NCI-H2107 treated with DMSO at 0.1 percent for 48 hours (cell line): ENCODE measurements around the gene FAM53A.
"Not testable (repeated sequence)": the region's sequence is repeated elsewhere in the genome, so short reads cannot be mapped to it uniquely, and the experiment has no call there.

Experiments used
- DNase-seq: peaks from one replicate; lab custom pipeline; 2025; ENCODE audit not compliant: unreplicated experiment; lab: John Stamatoyannopoulos, UW

FAM53A gene

DNA sequence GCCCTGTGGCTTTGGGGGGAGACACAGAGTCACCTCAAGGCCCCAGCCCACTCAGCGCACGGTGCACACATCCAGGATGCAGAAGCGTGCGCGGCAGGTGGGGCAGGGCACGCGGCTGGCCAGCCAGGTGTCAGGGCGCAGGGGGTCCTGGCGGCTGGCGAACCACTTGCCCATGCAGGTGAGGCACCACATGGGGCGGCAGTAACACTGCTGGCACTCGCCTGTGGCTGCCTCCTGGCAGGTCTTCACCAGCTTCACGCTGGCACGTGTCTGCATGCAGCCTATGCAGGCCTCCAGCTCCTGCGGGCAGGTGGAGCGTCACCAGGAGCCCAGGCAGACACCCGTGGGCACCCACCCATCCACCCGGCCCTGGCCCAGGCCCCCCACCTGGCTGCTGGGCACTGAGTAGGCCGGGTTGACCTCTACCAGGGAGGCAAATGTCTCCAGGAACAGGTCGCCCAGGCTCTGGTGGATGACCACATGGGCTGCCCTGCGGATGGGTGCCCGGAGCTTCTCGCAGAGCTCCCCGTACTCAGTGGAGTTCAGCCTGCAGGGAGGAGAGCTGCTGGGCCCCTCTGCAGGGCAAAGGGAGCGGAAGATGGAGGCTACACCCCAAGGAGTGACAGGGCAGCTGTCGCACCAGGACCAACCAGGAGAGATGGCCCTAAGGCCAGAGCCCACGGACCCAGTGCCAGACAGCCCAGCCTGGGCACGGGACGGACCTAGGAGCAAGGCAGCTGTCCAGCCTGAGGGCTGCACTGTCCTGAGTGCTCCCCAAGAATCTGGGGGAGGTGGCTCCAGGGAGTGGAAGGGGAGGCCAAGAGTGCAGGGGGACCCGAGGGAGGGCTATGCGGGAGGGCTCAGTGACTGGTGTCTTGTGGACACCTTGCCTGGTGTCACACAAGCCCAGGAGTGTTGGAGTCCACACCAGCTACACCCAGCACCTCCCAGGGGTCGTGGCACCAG lies 33.3 kb upstream of the FAM53A start:
- peak; percentile 24 for DNase-seq

- no peak for DNase-seq
Measured at GRCh38 chr4:1716065-1716945, 32.2 kb upstream of the FAM53A start.

DNA sequence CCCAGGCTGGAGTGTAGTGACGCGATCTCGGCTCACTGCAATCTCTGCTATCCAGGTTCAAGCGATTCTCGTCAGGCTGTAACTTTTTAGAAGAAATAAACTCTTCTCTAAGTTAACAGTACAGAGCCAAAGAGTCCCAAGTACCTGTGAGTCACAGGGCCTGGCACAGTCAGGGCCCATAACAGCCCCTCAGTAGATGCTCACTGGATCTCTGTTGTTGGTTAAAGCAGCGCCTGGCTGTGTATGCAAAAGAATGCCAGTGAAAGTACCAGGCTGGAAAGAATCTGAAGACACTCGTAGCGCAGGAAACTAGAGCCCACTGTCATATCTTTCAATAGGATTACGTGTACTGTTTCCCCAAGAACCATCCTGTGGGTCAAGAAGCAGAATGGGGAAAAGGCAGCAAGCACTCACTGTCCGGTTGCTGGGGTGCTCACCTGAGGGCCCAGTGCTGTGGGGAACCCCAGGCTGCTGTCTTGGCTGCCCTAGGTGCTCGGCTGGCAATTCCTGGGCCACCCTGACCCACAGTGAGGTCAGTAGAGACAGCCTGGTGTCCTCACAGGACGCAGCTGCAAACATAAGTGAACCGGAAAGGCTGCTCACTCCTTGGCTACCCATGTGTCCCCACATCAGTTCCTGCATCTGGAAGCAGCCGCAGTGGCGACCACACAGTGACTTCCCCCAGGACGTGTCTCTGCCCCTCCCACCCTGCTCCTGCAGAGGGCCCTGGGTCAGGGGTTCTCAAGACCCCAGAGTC lies 31.1 kb upstream of the FAM53A start:
- no peak for DNase-seq

DNA sequence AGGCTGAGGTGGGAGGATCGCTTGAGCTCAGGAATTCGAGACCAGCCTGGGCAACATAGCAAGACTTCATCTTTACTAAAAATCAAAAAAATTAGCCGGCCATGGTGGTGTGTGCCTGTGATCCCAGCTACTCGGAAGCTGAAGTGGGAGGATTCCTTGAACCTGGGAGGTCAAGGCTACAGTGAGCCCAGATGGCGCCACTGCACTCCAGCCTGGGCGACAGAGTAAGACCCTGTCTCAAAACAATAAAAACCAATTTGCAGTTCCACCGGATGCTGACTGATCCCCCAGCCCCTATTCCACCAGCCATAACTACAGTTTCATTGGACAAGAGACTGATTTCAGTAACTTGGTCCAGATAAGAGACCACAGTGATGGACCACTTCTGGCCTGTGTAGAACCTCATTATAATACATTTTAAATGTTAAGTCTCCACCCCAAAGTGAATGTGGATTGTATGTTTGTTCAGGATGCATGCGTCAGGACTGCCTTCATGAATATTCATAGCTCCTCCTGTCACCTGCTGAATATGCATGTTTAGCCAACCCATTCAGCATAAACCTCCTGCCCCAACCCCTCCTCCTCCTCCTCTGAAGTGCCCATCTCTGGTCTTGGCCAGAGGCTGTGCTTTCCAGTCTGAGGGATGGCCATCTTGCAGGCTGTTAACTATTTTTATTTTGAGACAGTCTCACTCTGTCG lies 30.3 kb upstream of the FAM53A start:
- no peak for DNase-seq

GRCh38 chr4:1713003-1713851 lies 29.1 kb upstream of the FAM53A start:
- no peak for DNase-seq

- peak; percentile 63 for DNase-seq
Measured at GRCh38 chr4:1712216-1713002, 28.3 kb upstream of the FAM53A start, which contains the start of gene SLBP. Gene SLBP, minus strand, starts transcription at chr4:1712319. Its CDS starts 131 bp downstream, at chr4:1712188.

- no peak for DNase-seq
Measured at GRCh38 chr4:1711571-1712215, 27.6 kb upstream of the FAM53A start.

DNA sequence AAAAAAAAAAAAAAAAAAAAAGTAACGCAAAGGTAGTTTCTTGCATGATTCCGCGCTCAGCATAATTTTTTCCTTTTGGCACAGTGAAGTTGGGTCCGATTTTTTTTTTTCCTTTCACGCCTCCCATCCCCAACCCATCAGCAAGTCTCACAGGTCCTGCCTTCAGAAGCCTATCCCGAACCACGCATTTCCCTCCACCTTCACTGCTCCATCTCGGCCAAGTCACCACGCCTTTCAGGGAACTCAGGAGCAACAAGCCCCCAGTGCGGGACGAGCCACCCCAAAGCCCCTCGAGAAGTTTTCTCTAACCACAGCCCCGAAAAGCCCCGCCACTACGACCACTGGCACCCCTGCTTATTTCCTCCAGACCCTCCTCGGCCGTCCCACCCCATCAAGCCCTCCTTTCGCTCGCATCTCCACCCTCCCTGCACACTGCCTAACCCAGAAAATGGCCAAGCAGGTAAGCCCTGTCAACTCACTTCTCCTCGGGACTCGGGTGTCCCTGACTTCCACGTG lies 27.0 kb upstream of the FAM53A start:
- no peak for DNase-seq

DNA sequence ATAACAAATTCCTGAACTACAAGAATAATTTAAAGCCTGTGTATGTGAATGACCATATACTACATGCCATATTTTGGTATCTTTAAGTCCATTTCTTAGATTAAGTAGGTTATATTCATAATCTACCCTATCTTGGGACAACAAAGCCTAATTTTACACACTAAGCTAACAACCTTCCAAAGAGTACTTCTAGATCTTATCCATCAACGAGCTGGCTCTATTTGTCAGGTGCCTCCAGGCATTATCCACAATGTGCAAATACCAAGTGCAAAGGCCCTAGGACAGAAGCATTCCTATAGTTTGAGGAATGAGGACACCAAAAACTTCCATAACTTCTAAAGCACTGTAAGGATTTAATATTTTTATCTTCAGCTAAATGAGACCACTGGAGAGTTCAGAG lies 24.5 kb upstream of the FAM53A start:
- no peak for DNase-seq

- DNase-seq: no peak
Measured at GRCh38 chr4:1706358-1706757, 22.2 kb upstream of the FAM53A start.

DNA sequence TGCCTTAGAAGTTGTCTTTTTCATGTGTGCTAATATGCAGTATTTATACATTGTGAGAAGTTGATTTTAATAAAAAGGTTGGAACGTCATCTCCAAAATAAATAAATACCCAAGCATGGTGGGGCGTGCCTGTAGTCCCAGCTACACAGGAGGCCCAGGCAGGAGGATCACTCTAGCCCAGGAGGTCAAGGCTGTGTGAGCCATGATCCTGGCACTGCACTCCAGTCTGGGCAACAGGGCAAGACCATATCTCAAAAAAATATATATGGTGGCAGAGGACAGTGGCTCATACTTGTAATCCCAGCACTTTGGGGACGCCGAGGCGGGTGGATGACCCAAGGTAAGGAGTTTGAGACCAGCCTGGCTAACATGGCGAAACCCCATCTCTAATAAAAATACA lies 21.6 kb upstream of the FAM53A start:
- DNase-seq: no peak

DNA sequence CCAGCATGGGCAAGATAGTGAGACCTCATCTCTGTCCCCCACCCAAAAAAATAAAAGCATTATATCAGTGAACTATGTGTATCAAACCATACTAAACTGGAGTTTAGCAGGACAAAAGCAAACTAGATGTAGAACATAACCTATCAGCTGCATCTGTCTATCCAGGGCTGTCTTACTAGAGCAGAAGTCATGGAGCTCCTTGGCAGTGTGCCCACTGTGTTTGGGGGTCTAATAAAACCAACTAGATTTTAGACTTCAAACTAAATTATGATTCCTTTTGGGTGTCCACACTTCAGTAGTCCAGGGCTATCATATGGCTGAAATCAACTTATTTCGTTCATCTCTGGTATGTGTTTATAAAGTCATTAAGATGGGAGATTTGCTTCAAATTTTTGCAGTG lies 19.8 kb upstream of the FAM53A start:
- no peak for DNase-seq

- not testable (repeated sequence) for DNase-seq
Measured at GRCh38 chr4:1701671-1702070, 17.6 kb upstream of the FAM53A start.

DNA sequence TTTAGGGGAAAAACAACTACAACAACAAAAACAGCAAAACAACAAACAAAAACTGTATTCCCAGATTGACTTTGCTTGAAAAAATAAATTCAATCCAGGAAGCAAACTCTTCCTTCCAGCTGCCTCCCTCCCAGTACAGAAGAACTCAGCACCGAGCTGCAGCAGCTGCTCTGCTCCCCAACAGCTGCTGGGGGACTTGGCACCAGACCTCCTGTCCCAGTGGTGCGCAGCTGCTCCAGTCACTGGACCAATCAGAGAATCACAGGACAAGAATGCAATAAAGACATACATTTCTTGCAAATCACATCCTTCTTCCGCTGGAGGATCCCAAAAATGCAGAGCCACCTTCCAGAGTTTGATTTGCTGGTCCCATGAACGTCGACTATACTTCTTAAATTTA lies 11.8 kb upstream of the FAM53A start:
- DNase-seq: no peak

DNA sequence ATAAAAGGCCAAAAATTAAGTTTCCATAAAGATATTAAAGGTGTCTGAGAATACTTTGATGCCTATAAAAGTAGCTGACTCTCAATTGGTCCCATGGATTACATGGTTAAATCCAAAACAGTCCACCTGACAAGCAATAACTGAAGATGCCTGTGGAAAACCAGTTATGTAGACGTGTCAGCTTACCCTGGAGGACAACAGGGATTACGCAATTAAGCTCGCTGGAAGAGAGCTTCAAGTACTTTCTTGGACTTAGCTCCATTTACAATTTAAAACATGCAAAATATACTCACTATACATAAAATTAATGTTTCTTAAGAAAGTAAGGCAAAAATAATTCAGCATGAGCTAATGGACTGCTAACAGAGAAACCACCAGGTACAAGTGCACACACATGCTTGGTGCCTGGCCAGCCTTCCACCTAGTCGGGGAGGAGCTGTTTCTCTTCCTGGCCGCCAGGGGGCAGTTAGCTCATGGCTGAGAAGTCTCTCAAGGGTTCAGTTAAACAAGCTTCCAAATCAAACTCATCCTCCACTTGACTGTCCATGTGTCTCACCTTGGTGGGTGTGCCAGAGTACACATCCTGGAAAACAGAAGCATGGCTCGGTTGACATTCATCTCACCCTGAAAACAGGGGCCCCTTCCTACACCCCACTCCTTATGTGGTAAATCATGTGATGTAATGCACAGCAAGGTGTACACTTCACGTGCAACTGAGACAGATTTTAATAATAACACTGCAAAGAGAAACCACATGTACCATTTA lies 9.2 kb upstream of the FAM53A start:
- DNase-seq: peak; percentile 35

DNA sequence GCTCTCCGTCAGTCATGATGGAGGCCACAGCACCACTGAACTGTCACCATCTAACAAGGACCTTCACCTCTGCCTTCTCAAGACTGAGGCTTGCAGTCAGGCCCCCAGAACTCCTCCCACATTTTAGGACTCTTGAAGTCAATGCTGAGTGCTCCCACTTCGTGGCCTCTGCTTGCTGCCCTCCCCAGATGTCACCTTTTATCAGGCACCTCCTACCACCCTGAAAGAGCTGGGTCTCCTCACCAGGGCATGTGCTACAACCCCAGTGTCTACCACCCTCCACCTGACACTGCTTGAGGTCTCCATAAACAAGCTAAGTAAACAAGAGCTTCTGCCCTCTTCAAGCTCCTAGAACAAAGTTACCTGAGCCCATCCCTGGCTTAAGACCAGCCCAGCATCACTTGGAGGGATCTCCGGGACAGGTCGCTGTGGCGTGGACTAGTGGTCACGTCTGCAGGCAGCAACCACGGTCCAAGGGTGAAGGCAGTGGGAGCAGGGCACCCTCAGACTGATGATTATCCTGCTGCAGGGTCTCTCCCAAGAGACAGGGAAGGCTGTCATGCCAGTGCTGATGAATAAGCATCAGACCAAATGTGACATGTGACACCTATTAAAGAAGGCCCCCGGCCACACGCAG lies 7.7 kb upstream of the FAM53A start:
- DNase-seq: no peak

DNA sequence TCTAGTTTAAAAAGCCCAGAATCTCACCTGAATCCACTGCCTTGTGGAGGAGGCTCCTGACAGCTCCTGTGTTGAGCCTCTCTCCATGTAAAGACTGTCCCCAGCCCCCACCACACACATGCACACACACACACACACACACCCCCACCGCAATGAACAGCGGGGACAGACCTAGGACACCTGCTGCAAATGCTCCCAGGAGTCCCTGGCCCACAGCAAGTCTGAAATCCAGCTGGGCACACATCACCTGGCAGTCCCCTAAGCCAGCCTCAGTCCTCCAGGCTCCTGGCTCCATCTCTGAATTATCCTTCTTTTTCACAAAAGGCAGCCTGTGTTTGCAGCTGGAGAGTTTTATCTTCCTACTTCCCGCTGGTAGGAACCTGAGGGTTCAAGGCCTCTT lies 6.6 kb upstream of the FAM53A start:
- no peak for DNase-seq
